Measurements from ENCODE around the gene R3HCC1L.

DNA sequence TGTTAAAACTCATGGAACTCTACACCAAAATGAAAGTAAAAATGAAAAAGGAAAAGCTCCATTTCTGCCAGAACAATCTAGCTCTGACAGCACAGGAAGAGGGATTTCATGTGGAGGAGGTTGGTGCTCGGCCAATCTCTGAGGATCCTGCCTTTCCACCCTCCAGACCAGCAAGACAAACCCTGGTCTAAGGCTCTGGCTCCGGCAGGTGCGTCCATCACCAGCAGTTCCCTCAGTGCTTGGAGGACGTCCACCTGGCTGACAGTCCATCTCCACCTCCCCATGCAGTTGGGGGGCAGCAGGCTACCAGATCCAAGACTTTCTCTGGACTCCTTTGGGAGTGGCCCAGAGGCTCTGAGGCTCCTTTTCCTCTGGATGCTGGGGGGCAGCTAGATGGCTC, 158.5 kb downstream of the R3HCC1L start:
- TF ChIP-seq, protein P1, sequence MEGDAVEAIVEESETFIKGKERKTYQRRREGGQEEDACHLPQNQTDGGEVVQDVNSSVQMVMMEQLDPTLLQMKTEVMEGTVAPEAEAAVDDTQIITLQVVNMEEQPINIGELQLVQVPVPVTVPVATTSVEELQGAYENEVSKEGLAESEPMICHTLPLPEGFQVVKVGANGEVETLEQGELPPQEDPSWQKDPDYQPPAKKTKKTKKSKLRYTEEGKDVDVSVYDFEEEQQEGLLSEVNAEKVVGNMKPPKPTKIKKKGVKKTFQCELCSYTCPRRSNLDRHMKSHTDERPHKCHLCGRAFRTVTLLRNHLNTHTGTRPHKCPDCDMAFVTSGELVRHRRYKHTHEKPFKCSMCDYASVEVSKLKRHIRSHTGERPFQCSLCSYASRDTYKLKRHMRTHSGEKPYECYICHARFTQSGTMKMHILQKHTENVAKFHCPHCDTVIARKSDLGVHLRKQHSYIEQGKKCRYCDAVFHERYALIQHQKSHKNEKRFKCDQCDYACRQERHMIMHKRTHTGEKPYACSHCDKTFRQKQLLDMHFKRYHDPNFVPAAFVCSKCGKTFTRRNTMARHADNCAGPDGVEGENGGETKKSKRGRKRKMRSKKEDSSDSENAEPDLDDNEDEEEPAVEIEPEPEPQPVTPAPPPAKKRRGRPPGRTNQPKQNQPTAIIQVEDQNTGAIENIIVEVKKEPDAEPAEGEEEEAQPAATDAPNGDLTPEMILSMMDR (IDR thresholded peaks at IDR 0.05): no peak
- TF ChIP-seq REST (IDR thresholded peaks at IDR 0.05) (no peak), POLR2A (IDR thresholded peaks at IDR 0.05; ENCODE audit: low read length) (no peak), NPAS2 (CRISPR knock-in tag; IDR thresholded peaks at IDR 0.05; ENCODE audit: borderline replicate concordance) (no peak), HES2 (IDR thresholded peaks at IDR 0.05) (no peak), CEBPB (IDR thresholded peaks at IDR 0.05) (no peak)
- TF ChIP-seq, protein P2, sequence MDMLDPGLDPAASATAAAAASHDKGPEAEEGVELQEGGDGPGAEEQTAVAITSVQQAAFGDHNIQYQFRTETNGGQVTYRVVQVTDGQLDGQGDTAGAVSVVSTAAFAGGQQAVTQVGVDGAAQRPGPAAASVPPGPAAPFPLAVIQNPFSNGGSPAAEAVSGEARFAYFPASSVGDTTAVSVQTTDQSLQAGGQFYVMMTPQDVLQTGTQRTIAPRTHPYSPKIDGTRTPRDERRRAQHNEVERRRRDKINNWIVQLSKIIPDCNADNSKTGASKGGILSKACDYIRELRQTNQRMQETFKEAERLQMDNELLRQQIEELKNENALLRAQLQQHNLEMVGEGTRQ (IDR thresholded peaks at IDR 0.05): no peak
